GM12873 (cell line): Measurements from ENCODE around the gene EPDR1.

Source experiments
- CTCF ChIP-seq: IDR thresholded peaks from 2 replicates; pipeline ENCODE4 v1.5.1; 2012; ENCODE audit warnings: low read depth, mild to moderate bottlenecking, moderate library complexity, low read length, control low read depth; ENCODE audit not compliant: insufficient read depth; ENCODE audit errors: missing control alignments

Gene EPDR1

GRCh38 chr7:37920849-37921805 lies 687 bp downstream of the EPDR1 start:
- TF ChIP-seq CTCF, result peak; percentile 38

GRCh38 chr7:37921876-37922275 lies 1.4 kb downstream of the EPDR1 start:
- no peak for TF ChIP-seq CTCF

GRCh38 chr7:37923996-37924395 lies 3.6 kb downstream of the EPDR1 start:
- no peak for TF ChIP-seq CTCF

- no peak for TF ChIP-seq CTCF
These were observed 4.1 kb downstream of the EPDR1 start for GRCh38 chr7:37924491-37925041.

- TF ChIP-seq CTCF, result no peak
These were observed 5.2 kb downstream of the EPDR1 start for GRCh38 chr7:37925620-37926019.

GRCh38 chr7:37927773-37928444 lies 7.5 kb downstream of the EPDR1 start:
- no peak for TF ChIP-seq CTCF

- TF ChIP-seq CTCF, result no peak
These were observed 8.4 kb downstream of the EPDR1 start for GRCh38 chr7:37928878-37929277.
